Activated CD4-positive, alpha-beta T cell treated with anti-CD3 and anti-CD28 coated beads, Interleukin-2, amount 10 ng/mL, durations not matched to agents 24 days and 14 days (primary cell): ENCODE results near the gene MUC5B. TPM values are rescaled to one million over a fixed set of nuclear protein-coding genes. Genes with fewer than 3 reads are reported as not detected.

Experiments used
- DNase-seq: peaks from one replicate; pipeline ENCODE4 v3.0.0; 2022
- H3K27ac Mint-ChIP-seq: one replicate; pipeline ENCODE4 v1.8.0; 2022; ENCODE audit warnings: mild to moderate bottlenecking, mixed read lengths
- H3K27me3 Mint-ChIP-seq: one replicate; pipeline ENCODE4 v1.8.0; 2022; ENCODE audit warnings: mixed read lengths
- H3K36me3 Mint-ChIP-seq: one replicate; pipeline ENCODE4 v1.8.0; 2022; ENCODE audit warnings: low read depth, mild to moderate bottlenecking, mixed read lengths
- H3K4me1 Mint-ChIP-seq: one replicate; pipeline ENCODE4 v1.8.0; 2021; ENCODE audit warnings: mixed read lengths
- H3K4me3 Mint-ChIP-seq: one replicate; pipeline ENCODE4 v1.8.0; 2022; ENCODE audit warnings: mild to moderate bottlenecking, moderate library complexity, mixed read lengths
- H3K9me3 Mint-ChIP-seq: one replicate; pipeline ENCODE4 v1.8.0; 2021; ENCODE audit warnings: mixed read lengths
- intact Hi-C: fragments of 100-400 bp; cut with micrococcal nuclease; formaldehyde crosslinking; loops from one replicate; pipeline ENCODE4 v1.15.1; 2023
- total RNA-seq: library from RNA; stranded (reverse); gene quantifications from 2 replicates; pipeline ENCODE4 v1.2.3, GENCODE V29; 2022

The MUC5B gene
- total RNA-seq, 1 donor from 2014 or later: not detected

GRCh38 chr11:1227551-1228100, 4.8 kb downstream of the MUC5B start:
- intact Hi-C loops: no loop called here
- H3K27ac Mint-ChIP-seq: no peak overlapping the region
- H3K36me3 Mint-ChIP-seq: no peaks in the 10 kb centered on the region
- H3K4me1 Mint-ChIP-seq: no peaks in the 10 kb centered on the region
- DNase-seq: no peak
- H3K27me3 Mint-ChIP-seq: no peaks in the 10 kb centered on the region
- no peak overlapping the region for H3K4me3 Mint-ChIP-seq
- H3K9me3 Mint-ChIP-seq: no peaks in the 10 kb centered on the region

DNA sequence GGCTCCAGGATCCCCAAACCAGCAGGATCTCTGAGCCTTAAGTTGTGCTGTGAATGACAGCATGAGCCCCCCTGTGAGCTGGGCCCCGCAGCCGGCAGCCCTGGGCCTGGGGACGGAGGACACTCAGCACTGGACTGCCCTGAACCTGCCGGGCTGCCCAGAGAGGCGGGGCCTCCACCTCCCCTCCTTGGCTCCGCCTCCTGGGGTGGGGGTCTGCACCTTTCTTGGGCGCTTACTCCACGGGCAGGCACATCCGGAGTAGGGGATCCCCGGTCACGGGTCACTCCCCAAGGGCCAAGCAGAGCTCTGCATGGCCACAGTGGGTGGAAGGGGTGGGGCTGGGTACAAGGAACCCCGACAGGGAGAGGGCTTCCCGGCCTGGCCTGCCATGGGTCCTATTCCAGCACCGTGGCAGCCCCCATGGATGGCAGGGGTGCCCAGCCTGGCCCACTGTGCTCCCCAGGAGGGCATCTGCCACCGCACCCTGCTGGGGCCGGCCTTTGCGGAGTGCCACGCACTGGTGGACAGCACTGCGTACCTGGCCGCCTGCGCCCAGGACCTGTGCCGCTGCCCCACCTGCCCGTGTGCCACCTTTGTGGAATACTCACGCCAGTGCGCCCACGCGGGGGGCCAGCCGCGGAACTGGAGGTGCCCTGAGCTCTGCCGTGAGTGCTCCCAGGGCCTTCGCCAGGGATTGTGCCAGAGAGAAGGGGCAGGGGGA, 5.4 kb downstream of the MUC5B start:
- Mint-ChIP-seq H3K4me3 (no peak overlapping the region), H3K27me3 (no peaks in the 10 kb centered on the region), H3K36me3 (no peaks in the 10 kb centered on the region), H3K4me1 (no peaks in the 10 kb centered on the region), H3K27ac (no peak overlapping the region), H3K9me3 (no peaks in the 10 kb centered on the region)
- no peak for DNase-seq
- intact Hi-C loops: no loop called here

GRCh38 chr11:1228921-1229451, 6.1 kb downstream of the MUC5B start:
- H3K27ac Mint-ChIP-seq: no peak overlapping the region
- intact Hi-C loops: no loop called here
- H3K4me1 Mint-ChIP-seq: no peaks in the 10 kb centered on the region
- no peaks in the 10 kb centered on the region for H3K27me3 Mint-ChIP-seq
- no peaks in the 10 kb centered on the region for H3K9me3 Mint-ChIP-seq
- no peak overlapping the region for H3K4me3 Mint-ChIP-seq
- DNase-seq: no peak
- H3K36me3 Mint-ChIP-seq: no peaks in the 10 kb centered on the region

- intact Hi-C loops: no loop called here
- no peak for DNase-seq
- H3K27ac Mint-ChIP-seq: no peak overlapping the region
- no peaks in the 10 kb centered on the region for H3K36me3 Mint-ChIP-seq
- no peak overlapping the region for H3K4me3 Mint-ChIP-seq
- H3K27me3 Mint-ChIP-seq: no peaks in the 10 kb centered on the region
- H3K9me3 Mint-ChIP-seq: no peaks in the 10 kb centered on the region
- H3K4me1 Mint-ChIP-seq: no peaks in the 10 kb centered on the region
Measured at GRCh38 chr11:1229471-1230120, 6.7 kb downstream of the MUC5B start.

DNA sequence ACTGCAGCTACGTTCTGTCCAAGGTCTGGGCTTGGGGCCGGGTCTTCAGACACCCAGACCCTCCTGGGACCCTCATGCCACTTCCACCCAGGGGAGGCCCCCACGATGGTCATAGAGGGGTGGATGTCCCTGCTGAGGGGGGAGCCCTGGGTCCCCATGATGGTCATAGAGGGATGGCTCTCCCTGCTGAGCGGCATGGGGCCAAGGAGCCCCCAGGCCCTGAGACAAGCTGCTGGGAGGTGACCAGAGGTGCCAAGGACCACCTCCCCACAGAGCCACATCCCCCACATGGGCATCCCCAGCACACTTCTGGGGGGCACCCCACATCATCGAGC, 7.2 kb downstream of the MUC5B start:
- Mint-ChIP-seq H3K27ac (no peak overlapping the region), H3K27me3 (no peaks in the 10 kb centered on the region), H3K4me1 (no peaks in the 10 kb centered on the region), H3K36me3 (no peaks in the 10 kb centered on the region), H3K9me3 (no peaks in the 10 kb centered on the region), H3K4me3 (no peak overlapping the region)
- intact Hi-C loops: no loop called here
- DNase-seq: no peak

- intact Hi-C loops: no loop called here
- DNase-seq: no peak
- no peaks in the 10 kb centered on the region for H3K4me1 Mint-ChIP-seq
- no peak overlapping the region for H3K4me3 Mint-ChIP-seq
- H3K27me3 Mint-ChIP-seq: no peaks in the 10 kb centered on the region
- no peaks in the 10 kb centered on the region for H3K36me3 Mint-ChIP-seq
- no peaks in the 10 kb centered on the region for H3K9me3 Mint-ChIP-seq
- no peak overlapping the region for H3K27ac Mint-ChIP-seq
Measured at GRCh38 chr11:1230456-1231395, 7.9 kb downstream of the MUC5B start.

DNA sequence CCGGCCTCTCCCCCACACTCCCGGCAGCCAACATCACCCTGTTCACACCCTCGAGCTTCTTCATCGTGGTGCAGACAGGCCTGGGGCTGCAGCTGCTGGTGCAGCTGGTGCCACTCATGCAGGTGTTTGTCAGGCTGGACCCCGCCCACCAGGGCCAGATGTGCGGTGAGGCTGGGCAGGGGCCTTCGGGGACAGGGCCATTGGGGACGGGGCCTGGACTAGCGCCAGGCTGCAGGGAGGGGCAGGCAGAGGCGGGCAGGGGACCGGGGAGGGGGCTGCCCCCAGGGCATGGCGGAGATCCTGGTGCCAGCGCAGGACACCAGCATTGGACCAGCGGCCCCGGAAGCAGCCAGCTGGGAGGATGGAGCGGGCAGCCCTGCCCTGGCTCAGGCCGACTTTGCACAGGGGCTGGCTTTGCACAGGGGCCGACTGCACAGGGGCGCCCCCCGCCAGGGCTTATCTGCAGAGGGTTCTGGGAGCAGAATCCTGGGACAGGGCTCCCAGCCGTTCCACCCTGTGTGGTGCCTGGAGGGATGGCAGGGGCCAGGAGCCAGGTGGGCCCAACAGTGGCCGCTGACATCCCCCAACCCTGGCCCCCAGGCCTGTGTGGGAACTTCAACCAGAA, 8.6 kb downstream of the MUC5B start:
- H3K27me3 Mint-ChIP-seq: no peaks in the 10 kb centered on the region
- DNase-seq: no peak
- intact Hi-C loops: no loop called here
- no peak overlapping the region for H3K4me3 Mint-ChIP-seq
- H3K4me1 Mint-ChIP-seq: no peaks in the 10 kb centered on the region
- H3K36me3 Mint-ChIP-seq: no peaks in the 10 kb centered on the region
- H3K27ac Mint-ChIP-seq: no peak overlapping the region
- no peaks in the 10 kb centered on the region for H3K9me3 Mint-ChIP-seq

DNA sequence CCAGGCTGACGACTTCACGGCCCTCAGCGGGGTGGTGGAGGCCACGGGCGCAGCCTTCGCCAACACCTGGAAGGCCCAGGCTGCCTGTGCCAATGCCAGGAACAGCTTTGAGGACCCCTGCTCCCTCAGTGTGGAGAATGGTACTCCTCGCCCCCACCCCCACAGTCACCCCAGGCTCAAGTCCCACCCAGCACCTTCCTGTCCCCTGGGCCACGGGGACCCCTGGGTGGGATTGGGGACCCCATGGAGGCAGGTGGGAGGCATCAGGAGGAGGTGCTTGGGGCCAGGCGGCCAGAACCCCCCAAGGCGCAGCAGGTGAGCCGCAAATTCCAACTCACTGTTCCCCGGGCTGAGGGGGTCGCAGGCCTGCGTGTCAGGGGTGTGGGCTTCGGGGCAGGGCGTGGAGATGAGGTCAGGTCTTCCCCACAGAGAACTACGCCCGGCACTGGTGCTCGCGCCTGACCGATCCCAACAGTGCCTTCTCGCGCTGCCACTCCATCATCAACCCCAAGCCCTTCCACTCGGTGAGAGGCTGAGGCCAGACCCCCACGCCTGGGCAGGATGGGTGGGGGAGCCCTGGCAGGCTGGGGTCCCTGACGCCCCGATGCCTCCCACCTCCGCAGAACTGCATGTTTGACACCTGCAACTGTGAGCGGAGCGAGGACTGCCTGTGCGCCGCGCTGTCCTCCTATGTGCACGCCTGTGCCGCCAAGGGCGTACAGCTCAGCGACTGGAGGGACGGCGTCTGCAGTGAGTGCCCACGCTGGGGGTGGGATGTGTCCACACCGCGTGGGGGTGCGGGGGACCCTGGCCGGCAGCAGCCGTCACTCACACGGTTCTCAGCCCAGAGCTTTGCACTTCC, 9.4 kb downstream of the MUC5B start:
- intact Hi-C loops: no loop called here
- Mint-ChIP-seq H3K27me3 (no peaks in the 10 kb centered on the region), H3K4me1 (no peaks in the 10 kb centered on the region)

GRCh38 chr11:1232883-1233321, 10.0 kb downstream of the MUC5B start:
- no peaks in the 10 kb centered on the region for H3K36me3 Mint-ChIP-seq
- DNase-seq: no peak
- H3K9me3 Mint-ChIP-seq: no peaks in the 10 kb centered on the region
- no peaks in the 10 kb centered on the region for H3K27me3 Mint-ChIP-seq
- no peak overlapping the region for H3K27ac Mint-ChIP-seq
- no peak overlapping the region for H3K4me3 Mint-ChIP-seq
- intact Hi-C loops: no loop called here
- H3K4me1 Mint-ChIP-seq: no peaks in the 10 kb centered on the region

More for the DNA sequence above, 9.4 kb downstream of the MUC5B start:
- H3K9me3 Mint-ChIP-seq: no peaks in the 10 kb centered on the region
- DNase-seq: no peak
- no peaks in the 10 kb centered on the region for H3K36me3 Mint-ChIP-seq
- H3K4me3 Mint-ChIP-seq: no peak overlapping the region
- H3K27ac Mint-ChIP-seq: no peak overlapping the region

GRCh38 chr11:1233351-1234053, 10.6 kb downstream of the MUC5B start:
- intact Hi-C loops: no loop called here
- Mint-ChIP-seq H3K4me3 (no peak overlapping the region), H3K36me3 (no peaks in the 10 kb centered on the region), H3K27me3 (no peaks in the 10 kb centered on the region), H3K9me3 (no peaks in the 10 kb centered on the region), H3K4me1 (no peaks in the 10 kb centered on the region), H3K27ac (no peak overlapping the region)
- DNase-seq: no peak

GRCh38 chr11:1234054-1234720, 11.3 kb downstream of the MUC5B start:
- H3K4me3 Mint-ChIP-seq: no peak overlapping the region
- DNase-seq: no peak
- no peaks in the 10 kb centered on the region for H3K36me3 Mint-ChIP-seq
- no peaks in the 10 kb centered on the region for H3K9me3 Mint-ChIP-seq
- no peak overlapping the region for H3K27ac Mint-ChIP-seq
- intact Hi-C loops: no loop called here
- H3K4me1 Mint-ChIP-seq: no peaks in the 10 kb centered on the region
- H3K27me3 Mint-ChIP-seq: no peaks in the 10 kb centered on the region

GRCh38 chr11:1234771-1235305, 12.0 kb downstream of the MUC5B start:
- Mint-ChIP-seq H3K9me3 (no peaks in the 10 kb centered on the region), H3K27ac (no peak overlapping the region), H3K27me3 (no peaks in the 10 kb centered on the region), H3K4me3 (no peak overlapping the region), H3K4me1 (no peaks in the 10 kb centered on the region), H3K36me3 (no peaks in the 10 kb centered on the region)
- no peak for DNase-seq
- intact Hi-C loops: no loop called here
